HepG2 (cell line): ENCODE results near the gene CNDP1. TPM values are rescaled to one million over a fixed set of nuclear protein-coding genes. Genes with fewer than 3 reads are reported as not detected.

Source experiments
- ATAC-seq: fragments of 200-7000 bp; cut with Tn5 transposase; 3 replicates; pipeline ENCODE4 v1.9.1; 2020; ENCODE audit warnings: mild to moderate bottlenecking, moderate library complexity
- BruUV-seq: library from RNA; stranded (reverse); fragments of 400-500 nt; replicated peaks from 2 replicates; lab custom pipeline; 2021; lab: Mats Ljungman, UMichigan
- CTCF ChIA-PET: fragments of 300-600 bp; formaldehyde crosslinking; extraction: SDS; loops from one replicate; lab custom pipeline; 2021; ENCODE audit warnings: low total read pairs, inconsistent platforms, low intra/inter-chr PET ratio; lab: Yijun Ruan, JAX
- POLR2A ChIA-PET: fragments of 350-600 bp; sonication (Branson Sonifier 250); formaldehyde crosslinking; loops from one replicate; lab custom pipeline; 2020; ENCODE audit warnings: antibody characterized with exemption, inconsistent platforms; lab: Yijun Ruan, JAX
- DNase-seq: peaks from one replicate; pipeline ENCODE4 v3.0.0-alpha.2; 2015; ENCODE audit warnings: low spot score
- FAIRE-seq: peaks from 3 replicates; lab custom pipeline; 2011; peaks lifted over from hg19 to GRCh38; lab: Jason Lieb, UNC
- H2AFZ ChIP-seq: one replicate; pipeline ENCODE4 v1.6.1; 2011; ENCODE audit warnings: low read length, inconsistent platforms
- H3K27ac ChIP-seq: fragments of 300-600 bp; 3 replicates; pipeline ENCODE4 v1.8.0; 2011; ENCODE audit warnings: mixed run types, mild to moderate bottlenecking, mixed read lengths, low read length, inconsistent platforms; ENCODE audit not compliant: insufficient read depth; ENCODE audit errors: extremely low read length
- H3K27me3 ChIP-seq, 2 experiments: fragments of 200-600 bp in 1 of 2; 2 replicates in 1 of 2; 3 replicates in 1 of 2; pipeline versions ENCODE4 v1.6.0 to v1.8.0; 2011; ENCODE audit warnings: low read length in 2 of 2, mild to moderate bottlenecking in 2 of 2, moderate library complexity in 2 of 2, inconsistent platforms in 1 of 2; ENCODE audit not compliant: insufficient read depth in 2 of 2, control insufficient read depth in 1 of 2
- H3K36me3 ChIP-seq, 2 experiments: fragments of 200-600 bp in 1 of 2; replicated peaks in 1 of 2; 2 replicates in 1 of 2; 3 replicates in 1 of 2; pipeline versions ENCODE4 v1.5.1 to v1.8.0; 2011; ENCODE audit warnings: low read length in 2 of 2, inconsistent platforms in 1 of 2; ENCODE audit not compliant: insufficient read depth in 2 of 2, control insufficient read depth in 1 of 2
- H3K4me1 ChIP-seq: 2 replicates; pipeline ENCODE4 v1.5.1; 2012; ENCODE audit warnings: low read length, inconsistent platforms; ENCODE audit not compliant: insufficient read depth
- H3K4me2 ChIP-seq: 2 replicates; pipeline ENCODE4 v1.6.0; 2011; ENCODE audit warnings: low read depth, low read length, inconsistent platforms
- H3K4me3 ChIP-seq, 3 experiments: fragments of 200-600 bp in 1 of 3; sonication (generic), shearing (Covaris generic) in 1 of 3; replicated peaks in 1 of 3; 2 replicates each; pipeline ENCODE4 v1.5.1; 2011 to 2016; ENCODE audit warnings: low read length in 3 of 3, inconsistent platforms in 2 of 3, low read depth in 2 of 3, mild to moderate bottlenecking in 2 of 3, control low read depth in 1 of 3, mixed read lengths in 1 of 3; ENCODE audit not compliant: insufficient read depth in 1 of 3
- H3K79me2 ChIP-seq: one replicate; pipeline ENCODE4 v1.6.1; 2011; ENCODE audit warnings: low read length, inconsistent platforms; ENCODE audit not compliant: insufficient read depth
- H3K9ac ChIP-seq: 2 replicates; pipeline ENCODE4 v1.6.0; 2011; ENCODE audit warnings: mild to moderate bottlenecking, low read depth, low read length, inconsistent platforms; ENCODE audit not compliant: insufficient read depth
- H3K9me3 ChIP-seq: 2 replicates; pipeline ENCODE4 v1.5.1; 2012; ENCODE audit warnings: mild to moderate bottlenecking, low read length
- H4K20me1 ChIP-seq: 2 replicates; pipeline ENCODE4 v1.6.0; 2011; ENCODE audit warnings: inconsistent platforms, mild to moderate bottlenecking, low read length, moderate library complexity; ENCODE audit not compliant: insufficient read depth
- ATM ChIP-seq: fragments of 450-650 bp; IDR thresholded peaks from 2 replicates; pipeline ENCODE4 v1.7.1; 2017; ENCODE audit warnings: mild to moderate bottlenecking, borderline replicate concordance
- HMGA1 ChIP-seq: sonication (generic); formaldehyde crosslinking; conservative IDR thresholded peaks from 2 replicates; pipeline ENCODE4 v1.4.0; 2020; ENCODE audit warnings: missing genetic modification reagents
- IKZF1 ChIP-seq: fragments of 450-650 bp; IDR thresholded peaks from 2 replicates; pipeline ENCODE4 v1.7.1; 2016
- IRX3 ChIP-seq: sonication (generic); formaldehyde crosslinking; IDR thresholded peaks from 2 replicates; pipeline ENCODE4 v1.8.1; 2023; ENCODE audit warnings: mild to moderate bottlenecking, low read depth, missing genetic modification reagents, borderline replicate concordance
- JUNB ChIP-seq: sonication (generic); formaldehyde crosslinking; IDR thresholded peaks from 2 replicates; pipeline ENCODE4 v1.8.0; 2022; ENCODE audit warnings: missing genetic modification reagents, mild to moderate bottlenecking, borderline replicate concordance
- PHF21A ChIP-seq: sonication (generic); formaldehyde crosslinking; IDR thresholded peaks from 2 replicates; pipeline ENCODE4 v1.5.0; 2020; ENCODE audit warnings: mild to moderate bottlenecking, missing genetic modification reagents
- RFX1 ChIP-seq: fragments of 450-650 bp; IDR thresholded peaks from 2 replicates; pipeline ENCODE4 v1.6.1; 2017
- RFX3 ChIP-seq: IDR thresholded peaks from 2 replicates; pipeline ENCODE4 v1.6.1; 2016; ENCODE audit warnings: missing biosample characterization, missing genetic modification reagents
- U2AF1 ChIP-seq: fragments of 200-400 bp; formaldehyde crosslinking; optimal IDR thresholded peaks from 2 replicates; pipeline ENCODE3; 2017; ENCODE audit warnings: mild to moderate bottlenecking, low read depth, low read length
- ZNF543 ChIP-seq: sonication (generic); formaldehyde crosslinking; IDR thresholded peaks from 2 replicates; pipeline ENCODE4 v1.4.0; 2020; ENCODE audit warnings: mild to moderate bottlenecking, missing genetic modification reagents
- ZNF672 ChIP-seq: sonication (generic); formaldehyde crosslinking; IDR thresholded peaks from 2 replicates; pipeline ENCODE4 v1.8.1; 2022; ENCODE audit warnings: missing genetic modification reagents
- ZNF883 ChIP-seq: sonication (generic); formaldehyde crosslinking; IDR thresholded peaks from 2 replicates; pipeline ENCODE4 v1.5.1; 2020; ENCODE audit warnings: mild to moderate bottlenecking, missing genetic modification reagents; ENCODE audit errors: not compliant biosample characterization
- WGBS: methylation state at CpG from one replicate; pipeline ENCODE4 v1.1.6; 2017; ENCODE audit warnings: low lambda C conversion rate; 5-methylcytosine and 5-hydroxymethylcytosine counted together
- in situ Hi-C: cut with HindIII; loops from 2 replicates; pipeline ENCODE4 v1.10.0; 2017; ENCODE audit warnings: low pct_unique_long_range_greater_than_20kb; ENCODE audit not compliant: extremely low pct_ligation_motif_present
- intact Hi-C: fragments of 100-400 bp; cut with micrococcal nuclease; formaldehyde crosslinking; loops from one replicate; pipeline ENCODE4 v1.10.0; 2022; ENCODE audit not compliant: unreplicated experiment
- polyA plus RNA-seq, 8 experiments: library from polyadenylated mRNA; depleted of rRNA in 3 of 8; stranded (reverse) in 7 of 8; unstranded in 1 of 8; fragments of >200 nt; fragmentation: Illumina TruSeq in 4 of 8; extraction: Trizol in 4 of 8; gene quantifications; 2 replicates each; pipeline versions ENCODE4 v1.2.1 to v1.2.3, GENCODE V29; 2011 to 2016; ENCODE audit warnings: low read depth in 4 of 8, missing spikeins in 1 of 8, mixed read lengths in 1 of 8; ENCODE audit not compliant: insufficient read depth in 1 of 8
- total RNA-seq, 5 experiments: library from RNA; depleted of rRNA; stranded (reverse); fragments of >200 nt; fragmentation: Illumina TruSeq; extraction: Trizol; gene quantifications; 2 replicates each; pipeline ENCODE4 v1.2.3, GENCODE V29; 2016; ENCODE audit warnings: low read depth in 1 of 5
- TF ChIP-seq, protein P1 (sequence below): sonication (generic); formaldehyde crosslinking; IDR thresholded peaks from 2 replicates; pipeline ENCODE4 v1.9.0; 2022; ENCODE audit warnings: low read depth, missing genetic modification reagents
- TF ChIP-seq, protein P2 (sequence below): sonication (generic); formaldehyde crosslinking; IDR thresholded peaks from 2 replicates; pipeline ENCODE4 v1.5.1; 2020; ENCODE audit warnings: missing genetic modification reagents, mild to moderate bottlenecking, borderline replicate concordance

The CNDP1 gene
- total and polyA plus RNA-seq, 2 of the 13 experiments (the other 11 are each of a cell fraction or from before 2014, with no cell fraction given): 0.01 TPM; not detected in 1

DNA sequence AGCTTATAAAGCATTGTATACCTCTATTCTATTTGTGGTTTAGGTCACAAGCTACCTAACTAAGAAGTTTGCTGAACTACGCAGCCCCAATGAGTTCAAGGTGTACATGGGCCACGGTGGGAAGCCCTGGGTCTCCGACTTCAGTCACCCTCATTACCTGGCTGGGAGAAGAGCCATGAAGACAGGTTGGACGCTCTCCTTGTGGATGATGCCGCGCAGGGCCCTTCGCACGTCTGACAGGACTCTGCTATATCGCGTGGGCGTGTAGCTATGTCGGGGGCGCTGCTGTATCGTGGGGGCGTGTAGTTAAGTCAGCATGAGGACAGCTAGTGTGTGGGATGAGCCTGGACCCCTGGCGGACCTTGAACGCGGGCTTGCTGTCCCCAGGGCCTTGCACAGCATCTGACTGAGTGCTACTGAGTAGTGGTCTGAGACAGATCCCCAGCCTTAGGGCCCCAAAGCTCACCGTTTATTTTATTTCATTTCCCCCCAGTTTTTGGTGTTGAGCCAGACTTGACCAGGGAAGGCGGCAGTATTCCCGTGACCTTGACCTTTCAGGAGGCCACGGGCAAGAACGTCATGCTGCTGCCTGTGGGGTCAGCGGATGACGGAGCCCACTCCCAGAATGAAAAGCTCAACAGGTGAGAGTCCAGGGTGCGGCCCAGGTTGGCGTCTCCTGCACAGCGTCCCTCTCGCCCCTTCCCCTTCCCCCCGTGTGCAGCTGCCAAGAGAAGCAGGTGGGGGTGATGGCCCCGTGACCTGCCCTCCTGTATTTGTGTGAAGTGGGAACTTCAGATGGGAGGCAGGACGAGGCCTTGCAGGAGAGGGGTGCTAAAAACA is 15.6 kb upstream of the CNDP1 start:
- FAIRE-seq (no peak), ATAC-seq (no peak), DNase-seq (no peak)
- no peaks in the 10 kb centered on the region for H3K4me1 ChIP-seq
- H3K79me2 ChIP-seq: no peaks in the 10 kb centered on the region
- POLR2A ChIA-PET: interaction anchor here (2.2 kb wide), 1 partner anchor 23 kb away, joined by 8 read pairs; no protein-coding TSS in a partner anchor
- H3K9me3 ChIP-seq: no peaks in the 10 kb centered on the region
- no peak for TF ChIP-seq IRX3 (CRISPR knock-in tag)
- H3K4me2 ChIP-seq: no peak overlapping the region
- no peak overlapping the region for H2AFZ ChIP-seq
- no peak overlapping the region for H3K4me3 ChIP-seq
- H3K27ac ChIP-seq: no peak overlapping the region
- H3K36me3 ChIP-seq: peaks cover 22 to 68% of the 10 kb centered on the region in 2 experiments
- no peaks in the 10 kb centered on the region for H4K20me1 ChIP-seq
- in situ Hi-C loops: no loop called here
- H3K9ac ChIP-seq: no peak overlapping the region
- CTCF ChIA-PET: no interaction called here
- no peaks in the 10 kb centered on the region for H3K27me3 ChIP-seq
- WGBS: 90% methylated on average over 25 of the region's 32 CpGs
- BruUV-seq: no TSS peak
- intact Hi-C loops: no loop called here

DNA sequence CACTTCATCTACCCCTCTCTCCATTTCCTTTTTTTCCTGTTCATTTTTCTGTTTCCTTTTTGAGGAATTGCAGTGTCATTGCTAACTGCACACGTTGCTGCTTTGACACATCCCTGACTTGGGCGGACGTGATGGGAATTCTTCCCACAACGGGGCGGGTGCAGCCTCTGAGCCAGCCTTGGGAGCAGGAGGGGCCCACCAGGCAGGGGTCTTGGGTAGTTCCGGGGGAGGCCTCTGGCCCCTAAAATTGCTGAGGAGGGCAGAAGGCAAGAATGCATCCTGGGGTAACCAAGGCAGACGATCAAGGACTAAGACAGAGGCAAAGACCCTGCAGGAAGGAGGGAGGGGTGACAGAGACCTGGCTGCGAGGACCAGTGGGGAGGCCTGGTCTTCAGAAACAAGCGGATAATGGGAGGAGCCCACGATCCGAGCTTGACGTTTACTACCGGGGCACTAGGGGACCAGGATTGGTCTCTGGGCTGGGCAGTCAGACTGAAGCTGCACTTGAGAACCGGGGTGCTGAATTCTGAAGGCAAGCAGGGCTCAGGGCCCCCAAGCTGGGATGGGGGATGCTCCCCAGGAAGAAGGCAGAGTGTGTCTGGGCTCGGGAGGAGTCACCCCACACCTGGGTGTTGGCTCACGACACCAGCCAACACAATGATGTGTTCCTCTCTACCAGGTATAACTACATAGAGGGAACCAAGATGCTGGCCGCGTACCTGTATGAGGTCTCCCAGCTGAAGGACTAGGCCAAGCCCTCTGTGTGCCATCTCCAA is 14.8 kb upstream of the CNDP1 start:
- POLR2A ChIA-PET: interaction anchor here (2.2 kb wide), 1 partner anchor 22 kb away, joined by 8 read pairs; no protein-coding TSS in a partner anchor

More for the DNA sequence above, 14.8 kb upstream of the CNDP1 start:
- ATAC-seq (no peak), DNase-seq (no peak), FAIRE-seq (no peak)
- Histone ChIP-seq H3K4me1 (no peaks in the 10 kb centered on the region), H3K9me3 (no peaks in the 10 kb centered on the region), H3K79me2 (no peaks in the 10 kb centered on the region), H3K36me3 (peaks cover 22 to 64% of the 10 kb centered on the region in 2 experiments), H3K4me3 (no peak overlapping the region), H4K20me1 (no peaks in the 10 kb centered on the region), H3K27me3 (no peaks in the 10 kb centered on the region), H3K27ac (no peak overlapping the region), H2AFZ (no peak overlapping the region), H3K9ac (no peak overlapping the region), H3K4me2 (no peak overlapping the region)
- 98% methylated on average over 17 of the region's 18 CpGs for WGBS
- in situ Hi-C loops (no loop called here), intact Hi-C loops (no loop called here)
- CTCF ChIA-PET: no interaction called here
- BruUV-seq: no TSS peak
- TF ChIP-seq, protein P1, sequence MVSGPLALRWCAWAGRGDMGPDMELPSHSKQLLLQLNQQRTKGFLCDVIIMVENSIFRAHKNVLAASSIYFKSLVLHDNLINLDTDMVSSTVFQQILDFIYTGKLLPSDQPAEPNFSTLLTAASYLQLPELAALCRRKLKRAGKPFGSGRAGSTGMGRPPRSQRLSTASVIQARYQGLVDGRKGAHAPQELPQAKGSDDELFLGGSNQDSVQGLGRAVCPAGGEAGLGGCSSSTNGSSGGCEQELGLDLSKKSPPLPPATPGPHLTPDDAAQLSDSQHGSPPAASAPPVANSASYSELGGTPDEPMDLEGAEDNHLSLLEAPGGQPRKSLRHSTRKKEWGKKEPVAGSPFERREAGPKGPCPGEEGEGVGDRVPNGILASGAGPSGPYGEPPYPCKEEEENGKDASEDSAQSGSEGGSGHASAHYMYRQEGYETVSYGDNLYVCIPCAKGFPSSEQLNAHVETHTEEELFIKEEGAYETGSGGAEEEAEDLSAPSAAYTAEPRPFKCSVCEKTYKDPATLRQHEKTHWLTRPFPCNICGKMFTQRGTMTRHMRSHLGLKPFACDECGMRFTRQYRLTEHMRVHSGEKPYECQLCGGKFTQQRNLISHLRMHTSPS (CRISPR knock-in tag): no peak
- TF ChIP-seq RFX1: no peak
- no peak for TF ChIP-seq RFX3 (CRISPR knock-in tag)
- no peak for TF ChIP-seq JUNB (CRISPR knock-in tag)
- TF ChIP-seq, protein P2, sequence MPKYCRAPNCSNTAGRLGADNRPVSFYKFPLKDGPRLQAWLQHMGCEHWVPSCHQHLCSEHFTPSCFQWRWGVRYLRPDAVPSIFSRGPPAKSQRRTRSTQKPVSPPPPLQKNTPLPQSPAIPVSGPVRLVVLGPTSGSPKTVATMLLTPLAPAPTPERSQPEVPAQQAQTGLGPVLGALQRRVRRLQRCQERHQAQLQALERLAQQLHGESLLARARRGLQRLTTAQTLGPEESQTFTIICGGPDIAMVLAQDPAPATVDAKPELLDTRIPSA: no peak
- no peak for TF ChIP-seq ZNF883 (CRISPR knock-in tag)
- TF ChIP-seq ZNF543 (CRISPR knock-in tag): no peak
- TF ChIP-seq PHF21A (CRISPR knock-in tag): no peak
- no peak for TF ChIP-seq HMGA1 (CRISPR knock-in tag)
- TF ChIP-seq ZNF672 (CRISPR knock-in tag): no peak
- no peak for TF ChIP-seq U2AF1
- no peak for TF ChIP-seq IKZF1
- TF ChIP-seq ATM: no peak
